Epithelial cell of proximal tubule (primary cell): ENCODE data around the gene GIGYF2. TPM values are rescaled to one million over a fixed set of nuclear protein-coding genes. Genes with fewer than 3 reads are reported as not detected.

Experiments used
- DNase-seq: peaks from one replicate; pipeline ENCODE4 v3.0.0-alpha.2; 2011; ENCODE audit warnings: low read depth
- H3K4me3 ChIP-seq: 2 replicates; pipeline ENCODE4 v1.5.1; 2011; ENCODE audit warnings: low read depth, mild to moderate bottlenecking, low read length
- CTCF ChIP-seq: conservative IDR thresholded peaks from 2 replicates; pipeline ENCODE4 v1.5.1; 2012; ENCODE audit warnings: low read depth, mild to moderate bottlenecking, low read length
- total RNA-seq: library from RNA; depleted of rRNA; stranded (reverse); fragments of >200 nt; gene quantifications from 2 replicates; pipeline ENCODE4 v1.2.3, GENCODE V29; 2015

Gene GIGYF2
- total RNA-seq, 1 donor from 2014 or later: 24.0 TPM

- no peak for DNase-seq
- TF ChIP-seq CTCF: no peak
- no peak overlapping the region for H3K4me3 ChIP-seq
Measured at GRCh38 chr2:232772531-232772930, 75.4 kb downstream of the GIGYF2 start.

- DNase-seq: no peak
- TF ChIP-seq CTCF: no peak
- H3K4me3 ChIP-seq: no peak overlapping the region
Measured at GRCh38 chr2:232773815-232774214, 76.7 kb downstream of the GIGYF2 start.

- H3K4me3 ChIP-seq: no peak within 1 kb of the TSS
- TF ChIP-seq CTCF: no peak
- no peak for DNase-seq
Measured at GRCh38 chr2:232776435-232776834, 79.3 kb downstream of the GIGYF2 start, which contains the start of gene KCNJ13. Gene KCNJ13 (minus strand): TSS chr2:232776565. CDS start chr2:232771362, 5,203 bp downstream.

- DNase-seq: no peak
- no peak overlapping the region for H3K4me3 ChIP-seq
- no peak for TF ChIP-seq CTCF
Measured at GRCh38 chr2:232777276-232777675, 80.1 kb downstream of the GIGYF2 start.

GRCh38 chr2:232779465-232779864 is 82.3 kb downstream of the GIGYF2 start:
- TF ChIP-seq CTCF: no peak
- DNase-seq: no peak
- H3K4me3 ChIP-seq: no peak overlapping the region

GRCh38 chr2:232779934-232780333 is 82.8 kb downstream of the GIGYF2 start:
- no peak for DNase-seq
- no peak for TF ChIP-seq CTCF
- no peak overlapping the region for H3K4me3 ChIP-seq

- peak; percentile 96 for DNase-seq
- TF ChIP-seq CTCF: no peak
- H3K4me3 ChIP-seq: no peak overlapping the region
Measured at GRCh38 chr2:232781765-232782164, 84.6 kb downstream of the GIGYF2 start.
